Coronary artery (tissue), 2 donors: ENCODE results near the gene UNC79.

Experiments used
- DNase-seq: peaks from one replicate; pipeline ENCODE4 v3.0.0-alpha.2; 2017; ENCODE audit warnings: low spot score
- H3K27ac ChIP-seq, 2 donors: fragments of 200-600 bp; sonication (generic); one replicate each; pipeline ENCODE4 v1.5.1; 2016 to 2019
- H3K4me3 ChIP-seq: fragments of 200-600 bp; sonication (generic); 2 replicates; pipeline ENCODE4 v1.5.1; 2016; ENCODE audit warnings: mild to moderate bottlenecking, moderate library complexity
- TF ChIP-seq, protein P1 (sequence below): fragments of 200-600 bp; sonication (generic); IDR thresholded peaks from one replicate; pipeline ENCODE4 v1.5.1; 2019; ENCODE audit warnings: antibody characterized with exemption

UNC79 gene

GRCh38 chr14:93566065-93566693 lies 135.4 kb downstream of the UNC79 start:
- TF ChIP-seq, protein P1, sequence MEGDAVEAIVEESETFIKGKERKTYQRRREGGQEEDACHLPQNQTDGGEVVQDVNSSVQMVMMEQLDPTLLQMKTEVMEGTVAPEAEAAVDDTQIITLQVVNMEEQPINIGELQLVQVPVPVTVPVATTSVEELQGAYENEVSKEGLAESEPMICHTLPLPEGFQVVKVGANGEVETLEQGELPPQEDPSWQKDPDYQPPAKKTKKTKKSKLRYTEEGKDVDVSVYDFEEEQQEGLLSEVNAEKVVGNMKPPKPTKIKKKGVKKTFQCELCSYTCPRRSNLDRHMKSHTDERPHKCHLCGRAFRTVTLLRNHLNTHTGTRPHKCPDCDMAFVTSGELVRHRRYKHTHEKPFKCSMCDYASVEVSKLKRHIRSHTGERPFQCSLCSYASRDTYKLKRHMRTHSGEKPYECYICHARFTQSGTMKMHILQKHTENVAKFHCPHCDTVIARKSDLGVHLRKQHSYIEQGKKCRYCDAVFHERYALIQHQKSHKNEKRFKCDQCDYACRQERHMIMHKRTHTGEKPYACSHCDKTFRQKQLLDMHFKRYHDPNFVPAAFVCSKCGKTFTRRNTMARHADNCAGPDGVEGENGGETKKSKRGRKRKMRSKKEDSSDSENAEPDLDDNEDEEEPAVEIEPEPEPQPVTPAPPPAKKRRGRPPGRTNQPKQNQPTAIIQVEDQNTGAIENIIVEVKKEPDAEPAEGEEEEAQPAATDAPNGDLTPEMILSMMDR, result no peak
- no peak for DNase-seq
- H3K27ac ChIP-seq, result no peak overlapping the region
- H3K4me3 ChIP-seq, result no peak overlapping the region

DNA sequence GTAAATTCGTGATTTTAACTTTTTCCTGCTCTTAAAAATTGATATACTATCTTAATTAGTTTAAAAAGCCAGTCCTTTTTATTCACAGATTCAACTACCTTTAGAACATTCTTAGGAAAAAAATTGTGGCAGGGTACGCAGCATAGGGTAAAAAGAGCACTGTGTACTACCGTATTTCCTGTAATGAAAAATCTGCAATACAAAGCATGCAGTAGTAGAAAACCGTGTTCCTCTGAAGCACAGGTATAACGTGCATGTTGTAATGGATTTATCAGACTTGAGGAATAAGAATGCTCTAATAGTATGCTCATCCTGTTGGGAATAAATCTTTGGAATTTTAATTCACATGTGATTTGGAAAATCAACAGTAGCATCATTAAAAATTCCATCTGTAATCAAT lies 140.5 kb downstream of the UNC79 start:
- Histone ChIP-seq H3K4me3 (no peak overlapping the region), H3K27ac (no peak overlapping the region)
- no peak for DNase-seq
- TF ChIP-seq, protein P1, result no peak

- TF ChIP-seq, protein P1, result no peak
- no peak overlapping the region for H3K4me3 ChIP-seq
- H3K27ac ChIP-seq, result no peak overlapping the region
- DNase-seq, result no peak
Measured at GRCh38 chr14:93579178-93579577, 148.4 kb downstream of the UNC79 start.

- no peak overlapping the region for H3K27ac ChIP-seq
- TF ChIP-seq, protein P1, result no peak
- no peak overlapping the region for H3K4me3 ChIP-seq
- no peak for DNase-seq
Measured at GRCh38 chr14:93582516-93582915, 151.8 kb downstream of the UNC79 start.

- H3K27ac ChIP-seq, result no peak overlapping the region
- H3K4me3 ChIP-seq, result no peak overlapping the region
- DNase-seq, result no peak
- TF ChIP-seq, protein P1, result no peak
Measured at GRCh38 chr14:93587330-93587729, 156.6 kb downstream of the UNC79 start.

DNA sequence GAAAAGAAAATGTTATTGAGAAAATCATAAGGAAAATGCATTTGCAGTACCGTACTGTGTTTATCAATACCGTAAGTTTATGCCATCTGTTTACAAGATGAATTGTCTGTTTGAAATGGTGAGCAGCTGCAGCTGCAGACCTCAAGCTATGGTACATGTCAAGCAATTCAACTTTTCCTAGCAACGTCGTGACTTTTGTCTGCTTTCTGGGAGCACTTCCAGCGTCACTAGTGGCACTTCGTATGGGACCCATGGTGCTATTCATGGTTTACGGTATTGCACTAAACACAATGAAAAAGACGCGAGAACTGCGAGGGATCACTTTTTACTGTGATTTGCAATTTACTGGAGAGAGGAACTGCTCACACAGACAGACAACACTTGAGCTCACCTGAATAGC lies 160.8 kb downstream of the UNC79 start:
- DNase-seq, result no peak
- TF ChIP-seq, protein P1, result no peak
- Histone ChIP-seq H3K4me3 (no peak overlapping the region), H3K27ac (no peak overlapping the region)

DNA sequence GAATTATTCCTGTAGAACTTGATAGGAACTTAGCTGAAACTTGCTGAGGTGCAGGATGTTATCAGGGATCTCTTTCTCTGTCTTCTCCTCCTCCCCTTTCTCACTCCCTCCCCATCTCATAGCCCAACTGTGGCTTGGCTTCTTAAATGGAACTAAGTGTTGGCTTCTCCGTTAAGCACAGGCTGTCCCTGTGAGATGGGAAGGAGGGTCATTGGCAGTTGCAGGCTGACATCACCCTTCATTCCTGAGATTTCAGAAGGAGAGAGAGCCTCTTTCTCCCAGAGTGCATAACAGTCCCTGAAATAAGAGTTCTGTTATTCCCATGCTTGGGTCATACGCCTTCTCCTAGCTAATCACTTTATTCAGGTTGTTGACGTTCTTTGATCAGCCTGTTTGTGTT lies 162.0 kb downstream of the UNC79 start:
- DNase-seq, result no peak
- TF ChIP-seq, protein P1, result no peak
- Histone ChIP-seq H3K27ac (no peak overlapping the region), H3K4me3 (no peak overlapping the region)
